Esophagus muscularis mucosa (tissue), 4 donors: ENCODE results near the gene C16orf74.

Experiments used
- CTCF ChIP-seq, 3 experiments: fragments of 200-600 bp in 2 of 3; fragments of 450-650 bp in 1 of 3; sonication (generic) in 2 of 3; IDR thresholded peaks; one replicate each; pipeline ENCODE4 v1.5.1; 2017 to 2019; ENCODE audit warnings: antibody characterized with exemption in 3 of 3, mild to moderate bottlenecking in 2 of 3, moderate library complexity in 1 of 3
- EP300 ChIP-seq: sonication (generic); formaldehyde crosslinking; IDR thresholded peaks from one replicate; pipeline ENCODE4 v1.6.1; 2017; ENCODE audit warnings: antibody characterized with exemption
- POLR2A ChIP-seq: fragments of 450-650 bp; IDR thresholded peaks from one replicate; pipeline ENCODE4 v1.6.1; 2017; ENCODE audit warnings: antibody characterized with exemption, moderate library complexity, mild to moderate bottlenecking, low read depth
- POLR2AphosphoS5 ChIP-seq, 2 donors: sonication (generic); formaldehyde crosslinking; IDR thresholded peaks; one replicate each; pipeline ENCODE4 v1.6.1; 2017; ENCODE audit warnings: antibody characterized with exemption in 2 of 2

GRCh38 chr16:85774136-85774535, 23.2 kb upstream of the C16orf74 start:
- TF ChIP-seq POLR2A (no peak), CTCF (IDR thresholded peaks at IDR 0.05) (no peak), POLR2AphosphoS5 (IDR thresholded peaks at IDR 0.05) (no peak), EP300 (no peak)
